Measurements from ENCODE around the gene C5orf34.

- no peak for TF ChIP-seq CTCF (IDR thresholded peaks at IDR 0.05)
- no peak for TF ChIP-seq POLR2A (IDR thresholded peaks at IDR 0.05)
Measured at GRCh38 chr5:43530648-43531047, 15.7 kb upstream of the C5orf34 start.
